DLD1 (cell line): ENCODE measurements around the gene SLCO3A1.

ENCODE experiments used
- in situ Hi-C: cut with HindIII; loops from 2 replicates; pipeline ENCODE4 v1.10.0; 2017; ENCODE audit warnings: low sequenced_read_pairs

SLCO3A1 gene

DNA sequence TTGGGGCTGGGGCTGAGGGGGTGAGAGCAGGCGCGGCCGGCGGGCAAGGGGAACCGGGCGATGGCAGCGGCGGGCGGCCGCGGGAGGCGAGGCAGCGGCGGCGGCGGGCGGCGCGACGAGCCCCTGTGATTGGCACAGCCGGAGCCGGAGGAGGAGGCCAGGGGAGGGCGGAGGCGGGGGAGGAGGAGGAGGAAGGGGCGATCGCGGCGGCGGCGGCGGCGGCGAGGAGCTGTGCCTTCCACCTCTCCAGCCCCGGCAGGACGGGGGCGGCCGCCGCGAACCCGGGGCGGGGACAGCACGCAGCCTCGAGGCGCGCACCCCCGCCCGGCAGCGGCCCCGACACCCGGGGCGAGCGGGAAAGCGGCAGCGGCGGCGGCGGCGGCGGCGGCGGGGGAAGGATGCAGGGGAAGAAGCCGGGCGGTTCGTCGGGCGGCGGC lies at the start of gene SLCO3A1:
TSS of gene SLCO3A1 (plus strand) at position 198 of the 437 bp plus-strand sequence.
- in situ Hi-C loops, result no loop called here

DNA sequence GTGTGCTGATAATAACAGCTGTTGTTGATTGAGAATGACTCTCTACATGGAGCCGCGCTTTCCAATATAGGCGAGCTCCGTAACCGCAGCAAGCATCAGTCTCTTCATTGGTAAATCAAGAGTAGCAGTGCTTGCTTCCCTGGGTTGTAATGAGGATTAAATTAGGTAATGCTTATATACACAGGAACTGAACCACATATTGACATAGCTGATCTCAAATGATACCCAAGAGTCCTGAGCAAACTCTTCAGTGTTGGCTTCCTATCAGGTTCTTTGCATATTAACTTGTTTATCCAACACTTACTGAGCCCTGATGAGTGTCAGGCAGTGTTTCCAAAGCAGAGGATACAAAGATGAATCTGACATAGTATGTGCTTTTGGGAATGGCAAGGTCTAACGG lies 46.4 kb upstream of the SLCO3A1 start:
- in situ Hi-C loops, result no loop called here

DNA sequence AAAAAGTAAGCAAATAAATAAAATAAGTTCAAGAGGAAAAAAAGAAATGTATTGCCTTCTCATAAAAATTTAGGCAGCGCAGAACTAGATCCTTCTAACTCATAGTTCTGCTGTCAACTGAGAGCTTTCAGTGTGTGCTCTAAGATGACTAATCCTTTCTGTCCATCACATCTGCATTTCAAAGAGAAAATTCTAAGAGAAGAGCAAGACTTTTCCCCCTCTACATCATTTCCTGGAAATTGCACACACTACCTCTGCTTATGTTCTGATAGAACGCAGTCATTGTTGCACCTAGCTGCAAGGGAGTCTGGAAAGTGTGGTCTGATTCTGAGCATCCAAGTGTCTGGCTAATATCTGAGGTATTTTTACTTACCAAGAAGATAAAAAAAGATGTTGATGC lies 39.6 kb upstream of the SLCO3A1 start:
- in situ Hi-C loops, result no loop called here

DNA sequence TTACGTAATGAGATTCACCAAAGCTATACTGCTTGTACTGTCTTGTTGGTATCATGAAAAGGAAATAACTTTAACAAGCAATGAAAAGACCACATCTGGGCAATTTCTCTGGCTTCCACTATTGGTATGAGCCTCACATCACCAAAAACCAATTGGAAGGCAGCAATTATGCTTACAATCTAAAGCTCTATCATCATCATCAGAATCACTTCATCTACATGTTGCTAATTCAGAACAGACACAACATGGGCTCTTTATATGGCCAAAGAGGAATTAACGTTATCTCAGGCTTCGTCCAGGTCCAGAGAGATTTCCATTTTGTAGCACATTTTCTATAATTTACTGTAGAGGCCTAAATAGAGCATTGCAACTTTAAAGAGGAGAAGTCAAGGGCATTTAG lies 36.6 kb upstream of the SLCO3A1 start:
- in situ Hi-C loops, result no loop called here

DNA sequence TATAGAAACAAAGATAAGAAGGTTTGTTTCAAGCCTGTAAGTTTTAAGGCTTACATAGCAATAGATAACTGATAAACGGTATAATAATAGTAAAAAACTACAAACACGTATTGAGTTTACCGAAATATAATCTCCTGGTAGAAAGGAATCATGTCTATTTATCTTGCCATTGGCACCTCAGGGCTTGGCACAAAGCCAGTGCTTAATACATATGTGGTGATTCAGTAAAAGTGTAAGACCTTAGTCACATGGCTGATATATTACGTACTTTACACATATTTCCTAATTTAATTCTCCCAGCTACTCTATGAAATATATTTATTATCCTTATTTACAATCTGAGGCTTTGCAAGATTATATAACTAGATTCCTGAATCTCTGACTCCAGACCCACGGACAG lies 32.0 kb upstream of the SLCO3A1 start:
- in situ Hi-C loops, result no loop called here

DNA sequence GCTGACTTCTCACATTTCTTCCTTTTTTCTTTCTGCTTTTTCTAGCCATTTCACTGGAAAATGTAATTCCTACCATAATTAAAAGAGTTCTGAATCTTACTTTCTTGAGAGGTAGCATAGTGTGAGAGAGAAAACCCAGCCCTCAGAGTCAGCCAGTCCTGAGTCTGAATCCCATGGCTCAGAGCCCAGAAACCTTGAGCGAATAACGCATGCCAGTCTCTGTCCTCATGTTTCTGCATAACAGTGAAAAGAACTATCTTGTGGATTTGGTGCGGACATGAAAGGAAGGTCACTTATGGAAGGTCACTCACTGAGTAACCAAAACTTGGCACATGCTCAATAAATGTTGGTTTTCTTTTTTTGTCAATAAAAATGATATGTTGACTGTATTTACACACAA lies 29.3 kb upstream of the SLCO3A1 start:
- in situ Hi-C loops, result no loop called here

DNA sequence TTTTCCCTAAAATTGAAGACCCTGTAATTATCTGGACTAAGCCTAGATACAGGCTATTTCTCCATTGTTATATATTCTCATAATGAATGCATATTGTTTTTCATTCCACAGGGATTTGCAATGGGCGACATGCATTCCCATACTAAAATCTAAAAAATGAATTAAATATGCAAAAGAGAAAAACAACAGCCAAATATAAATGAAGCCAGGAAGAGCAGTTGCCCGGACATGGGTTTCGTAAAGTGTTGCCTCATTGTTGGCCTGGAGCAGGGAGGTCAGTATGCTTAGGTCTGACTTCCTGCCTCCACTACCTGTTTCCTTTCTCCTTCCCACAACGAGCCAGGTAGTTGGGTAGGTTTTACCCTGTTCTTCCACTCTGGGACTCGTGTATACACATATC lies 27.1 kb upstream of the SLCO3A1 start:
- in situ Hi-C loops, result no loop called here

DNA sequence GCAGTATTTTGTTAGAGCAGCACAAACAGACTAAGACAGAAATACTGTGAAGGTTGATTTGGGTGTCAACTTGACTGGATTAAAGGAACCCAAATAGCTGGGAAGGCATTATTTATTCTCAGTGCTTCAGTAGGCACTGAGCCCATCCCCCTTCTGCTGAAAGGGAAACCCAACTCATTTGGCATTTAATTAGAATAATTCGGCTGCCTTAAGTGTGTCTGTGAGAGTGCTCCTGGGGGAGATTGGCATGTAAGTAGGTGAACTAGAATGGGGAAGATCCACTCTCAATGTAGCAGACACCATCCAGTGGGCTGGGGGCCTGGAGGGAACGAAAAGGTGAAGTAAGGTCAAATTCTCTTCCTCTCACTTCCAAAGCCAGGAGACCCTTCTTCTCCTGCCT lies 20.5 kb upstream of the SLCO3A1 start:
- in situ Hi-C loops, result no loop called here

DNA sequence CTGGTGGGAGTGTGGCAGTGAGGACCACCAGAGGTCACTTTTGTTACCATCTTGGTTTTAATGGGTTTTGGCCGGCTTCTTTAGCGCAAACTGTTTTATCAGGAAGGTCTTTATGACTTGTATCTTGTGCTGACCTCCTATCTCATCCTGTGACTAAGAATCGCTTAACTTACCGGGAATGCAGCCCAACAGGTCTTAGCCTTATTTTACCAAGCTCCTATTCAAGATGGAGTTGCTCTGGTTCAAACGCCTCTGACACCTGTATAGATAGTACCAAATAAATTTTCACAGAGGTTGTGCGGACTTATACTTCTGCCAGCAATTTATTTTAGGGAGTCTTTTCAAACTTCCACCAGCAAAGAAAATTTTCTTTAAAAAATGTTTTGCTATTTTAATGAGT lies 13.6 kb upstream of the SLCO3A1 start:
- in situ Hi-C loops, result no loop called here

DNA sequence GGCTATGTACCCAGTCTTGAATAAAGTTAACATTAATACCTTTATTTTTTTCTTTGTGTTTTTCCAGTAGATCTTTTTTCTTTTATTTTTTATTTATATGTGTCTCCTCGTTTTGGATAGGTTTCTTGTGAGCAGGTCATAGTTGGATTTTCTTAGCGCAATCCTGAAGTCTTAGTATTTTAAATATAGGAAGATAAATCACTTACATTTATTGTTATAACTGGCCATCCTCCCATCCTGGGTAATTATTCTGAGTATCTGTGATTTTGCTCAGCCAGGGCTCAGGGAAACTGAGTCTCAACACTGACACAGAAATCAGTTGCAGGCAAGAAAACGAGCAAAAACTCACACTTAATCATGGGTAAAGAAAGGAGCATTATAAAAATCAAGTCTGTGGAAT lies 11.6 kb upstream of the SLCO3A1 start:
- in situ Hi-C loops, result no loop called here

DNA sequence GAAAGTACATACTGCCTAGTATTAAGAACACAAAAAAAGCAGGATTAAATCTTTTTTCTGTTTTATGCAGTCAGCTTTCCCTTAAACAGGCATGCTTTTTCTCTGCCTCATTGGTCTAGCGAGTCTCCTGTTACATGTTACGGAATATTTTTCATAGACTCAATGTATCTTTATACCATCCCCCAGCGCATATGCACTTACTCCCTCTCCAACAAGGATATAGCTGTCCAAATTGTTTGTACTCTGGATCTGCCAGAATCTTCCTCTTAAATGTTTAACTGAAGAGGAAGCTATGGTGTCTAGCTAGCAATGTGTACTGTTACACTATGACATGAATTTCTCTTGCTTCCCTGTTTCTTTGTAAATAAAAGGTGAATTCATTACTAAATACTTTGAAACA lies 9.2 kb upstream of the SLCO3A1 start:
- in situ Hi-C loops, result no loop called here

DNA sequence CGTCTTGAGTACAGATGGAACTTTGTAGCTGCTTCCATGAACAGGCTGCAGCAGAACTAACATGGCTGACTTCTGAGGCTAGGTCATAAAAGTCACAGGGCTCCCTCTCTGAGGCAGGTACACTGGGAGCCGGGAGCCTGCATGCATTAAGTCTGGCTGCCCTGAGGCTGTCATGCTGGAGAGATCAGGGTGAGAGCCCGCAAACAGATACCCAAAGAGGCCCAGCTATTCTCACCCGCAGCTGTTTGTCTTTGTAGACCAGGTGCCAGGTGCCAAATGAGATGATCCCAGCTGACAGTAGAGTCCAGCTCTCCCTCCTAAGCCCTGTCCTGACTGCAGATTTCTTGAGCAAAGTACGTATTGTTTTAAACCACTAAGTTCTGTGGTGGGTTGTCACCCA lies 8.6 kb upstream of the SLCO3A1 start:
- in situ Hi-C loops, result no loop called here

DNA sequence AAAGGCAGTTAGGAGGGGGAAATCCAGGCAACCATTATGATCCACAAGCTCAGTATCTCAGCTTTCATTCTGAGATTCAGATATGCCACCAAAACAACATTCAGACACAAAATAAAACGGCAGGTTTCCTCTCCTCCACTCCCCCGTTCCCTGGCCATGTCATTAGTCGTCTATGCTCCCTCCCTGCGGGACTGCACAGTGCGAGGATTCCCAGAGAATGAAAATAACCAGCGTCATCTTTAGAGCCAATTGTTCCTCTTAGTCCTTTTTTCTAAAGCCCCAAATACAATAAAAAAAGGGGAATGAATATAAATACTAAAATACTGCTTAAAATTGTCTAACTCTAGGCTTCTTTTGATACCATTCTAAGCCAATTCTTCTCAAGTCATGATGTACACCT lies 7.8 kb upstream of the SLCO3A1 start:
- in situ Hi-C loops, result no loop called here

DNA sequence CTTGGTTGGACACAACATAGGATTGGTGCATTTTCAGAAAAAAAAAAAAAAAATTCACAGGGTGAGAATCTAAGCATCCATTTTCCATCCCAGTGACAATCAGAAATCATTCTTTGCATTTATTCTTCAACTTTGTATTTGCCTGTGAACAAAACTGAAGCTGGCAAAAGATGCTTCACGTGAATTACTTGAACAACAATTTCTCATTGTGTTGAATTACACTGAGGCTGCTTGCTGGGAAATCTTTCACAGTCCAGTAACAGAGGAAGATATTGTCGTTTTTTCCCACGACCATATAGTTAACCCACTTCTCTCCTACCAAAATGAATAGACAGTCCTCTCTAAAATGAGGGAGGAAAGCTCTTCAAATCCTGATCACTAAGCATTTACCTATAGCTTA lies 4.3 kb upstream of the SLCO3A1 start:
- in situ Hi-C loops, result no loop called here

DNA sequence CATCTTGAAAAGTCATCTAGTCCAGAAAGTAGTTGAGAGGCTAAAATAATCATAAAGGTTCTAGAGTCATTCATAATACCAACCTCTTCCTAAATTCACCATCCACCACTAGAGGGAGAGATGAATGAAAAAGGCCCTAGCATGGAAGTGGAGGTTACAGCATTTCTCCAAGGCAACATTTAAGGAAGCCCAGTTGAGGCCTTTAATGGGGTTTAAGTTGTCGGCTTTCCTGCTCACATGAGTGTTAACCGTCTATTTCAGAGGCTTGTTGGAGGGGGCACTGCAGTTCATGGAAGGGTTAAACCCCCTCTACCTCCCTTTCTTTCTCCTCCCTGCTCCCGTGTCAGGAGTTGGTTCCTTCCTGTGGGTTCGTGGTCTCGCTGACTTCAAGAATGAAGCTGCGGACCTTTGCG lies 3.8 kb upstream of the SLCO3A1 start:
- in situ Hi-C loops, result no loop called here

DNA sequence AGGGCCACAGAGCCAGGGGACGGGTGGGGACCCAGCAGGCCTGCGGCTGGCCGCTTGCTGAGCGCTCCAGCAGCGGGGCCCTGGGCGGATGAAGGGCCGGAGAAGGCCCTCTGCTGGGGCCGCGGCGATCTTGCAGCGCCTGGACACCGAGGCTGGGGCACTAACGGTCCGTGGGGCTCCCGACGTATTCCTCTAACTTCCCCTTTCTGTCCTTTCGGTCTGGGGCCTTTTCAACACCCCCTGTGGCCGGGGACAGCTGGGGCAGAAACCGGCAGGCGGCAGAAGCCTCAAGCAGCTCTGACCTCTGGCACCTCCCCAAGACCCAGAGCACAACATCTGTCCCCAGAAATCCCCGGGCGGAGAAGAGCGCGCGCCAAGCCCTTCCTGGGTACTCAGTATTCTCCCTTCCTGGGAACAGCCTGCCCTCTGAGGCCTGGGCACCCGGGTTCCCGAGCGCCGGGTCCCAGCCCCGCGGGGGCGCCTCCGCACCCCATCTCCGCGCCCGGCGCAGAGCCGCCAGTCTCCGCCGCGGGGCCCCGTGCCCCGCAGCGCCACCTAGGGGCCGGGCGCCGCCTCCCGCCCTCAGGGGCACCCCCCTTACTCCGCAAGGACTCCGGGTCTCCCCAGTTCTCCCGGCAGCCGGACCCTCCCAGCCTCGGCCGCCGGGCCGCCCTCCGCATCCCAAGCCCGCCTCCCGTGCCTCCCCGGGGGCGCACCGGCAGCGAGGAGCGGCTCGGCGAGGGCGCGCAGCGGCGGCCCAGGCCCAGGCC lies 582 bp upstream of the SLCO3A1 start:
- in situ Hi-C loops, result no loop called here

DNA sequence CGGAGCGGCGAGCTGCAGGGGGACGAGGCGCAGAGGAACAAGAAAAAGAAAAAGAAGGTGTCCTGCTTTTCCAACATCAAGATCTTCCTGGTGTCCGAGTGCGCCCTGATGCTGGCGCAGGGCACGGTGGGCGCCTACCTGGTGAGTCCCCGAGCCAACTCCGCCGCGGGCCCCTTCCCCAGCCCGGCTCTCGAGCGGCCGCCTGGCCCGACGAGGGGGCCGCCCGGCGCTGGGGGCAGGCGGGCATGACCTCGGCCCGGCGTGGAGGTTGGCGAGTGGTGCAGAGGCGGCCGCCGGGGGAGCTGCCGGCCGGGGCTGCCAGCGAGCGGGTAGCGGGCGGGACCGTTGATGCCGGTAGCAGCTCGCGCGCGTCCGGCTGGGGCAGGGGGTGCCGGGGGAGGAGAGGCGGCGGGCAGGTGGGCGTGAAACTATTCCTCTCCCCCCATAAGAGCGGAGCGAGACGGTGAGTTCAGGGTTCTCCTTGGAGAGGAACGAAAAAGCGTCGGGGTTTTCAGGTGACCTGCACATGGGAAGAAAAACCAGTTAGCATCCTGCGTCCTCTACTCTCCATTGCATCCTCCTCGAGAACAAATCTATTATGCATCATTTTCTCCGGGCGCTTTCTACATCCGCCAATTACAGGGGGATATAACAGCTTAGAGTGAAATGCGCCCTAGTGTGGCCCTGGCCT lies 585 bp downstream of the SLCO3A1 start:
- in situ Hi-C loops, result no loop called here

DNA sequence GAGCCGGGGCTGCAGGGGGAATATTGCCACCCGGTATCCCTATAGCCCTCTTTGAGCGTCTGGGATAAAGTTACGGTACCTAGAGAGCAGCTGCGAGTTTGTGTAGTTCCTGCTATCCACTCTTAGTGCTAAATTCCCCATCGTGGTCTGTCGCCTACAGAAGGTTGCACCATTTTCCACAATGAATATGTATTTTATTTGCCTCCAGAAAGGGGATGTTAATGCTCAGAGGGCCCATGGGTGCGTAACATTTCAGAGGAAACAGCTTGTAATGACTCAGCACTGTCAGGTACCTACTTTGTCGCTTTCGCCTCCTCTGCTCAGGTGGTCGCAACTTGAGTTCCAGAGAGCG lies 1.1 kb downstream of the SLCO3A1 start:
- in situ Hi-C loops, result no loop called here

DNA sequence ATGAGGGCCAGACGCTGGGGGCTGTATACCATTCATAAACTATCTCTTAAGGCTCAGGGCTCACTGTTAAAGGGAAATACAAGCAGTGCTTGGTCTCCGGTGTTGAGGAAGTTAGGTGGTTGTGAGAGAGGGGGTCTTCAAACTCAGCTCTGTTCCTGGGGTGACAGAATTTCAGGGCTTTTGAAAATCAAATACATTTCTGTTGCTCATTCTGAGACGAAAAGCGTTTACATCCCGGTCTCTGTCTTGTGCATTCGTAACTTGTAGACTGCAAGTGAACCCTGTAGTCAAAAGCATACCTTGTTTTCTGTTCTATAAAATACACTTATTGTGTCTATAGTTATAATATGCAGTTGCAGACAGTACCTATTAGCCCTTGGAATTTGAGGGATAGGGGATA lies 1.7 kb downstream of the SLCO3A1 start:
- in situ Hi-C loops, result no loop called here

DNA sequence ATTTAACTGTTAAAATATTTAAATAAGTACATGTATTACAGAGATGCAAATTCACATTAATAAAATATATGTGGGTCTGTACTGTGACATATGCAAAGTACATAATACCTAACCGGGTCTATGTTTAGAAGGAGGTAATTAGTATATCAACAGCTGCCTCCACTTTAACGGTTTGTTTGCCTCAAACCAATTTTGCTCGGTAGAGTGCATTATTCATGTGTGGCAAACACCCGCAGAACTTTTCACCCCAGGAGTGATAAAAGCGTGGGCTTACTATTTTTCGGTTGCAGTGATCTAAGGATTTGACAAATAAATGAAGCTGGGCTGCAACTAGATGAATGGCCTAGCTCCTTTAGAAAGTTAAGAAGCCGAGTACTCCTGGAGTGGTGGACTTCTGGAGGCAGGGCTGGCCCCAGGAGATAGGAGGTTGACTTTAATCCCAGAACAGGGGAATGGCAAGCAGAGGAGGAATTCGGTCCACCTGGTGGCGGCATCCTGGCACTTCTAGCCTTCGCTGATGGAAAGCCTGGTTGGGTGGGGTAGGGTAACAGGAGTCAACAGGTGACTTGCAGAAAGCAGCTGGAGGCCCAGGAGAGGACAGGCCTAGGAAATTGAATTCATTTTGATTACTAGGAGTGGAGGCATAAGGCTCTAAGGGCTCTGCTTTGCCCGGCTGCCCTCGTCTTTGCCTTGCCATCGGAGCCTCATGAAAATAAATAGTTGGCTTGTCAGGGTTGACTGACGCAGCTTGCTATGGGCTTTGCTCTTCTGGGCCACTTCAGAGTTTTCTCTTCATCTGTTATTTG lies 2.4 kb downstream of the SLCO3A1 start:
- in situ Hi-C loops, result no loop called here

DNA sequence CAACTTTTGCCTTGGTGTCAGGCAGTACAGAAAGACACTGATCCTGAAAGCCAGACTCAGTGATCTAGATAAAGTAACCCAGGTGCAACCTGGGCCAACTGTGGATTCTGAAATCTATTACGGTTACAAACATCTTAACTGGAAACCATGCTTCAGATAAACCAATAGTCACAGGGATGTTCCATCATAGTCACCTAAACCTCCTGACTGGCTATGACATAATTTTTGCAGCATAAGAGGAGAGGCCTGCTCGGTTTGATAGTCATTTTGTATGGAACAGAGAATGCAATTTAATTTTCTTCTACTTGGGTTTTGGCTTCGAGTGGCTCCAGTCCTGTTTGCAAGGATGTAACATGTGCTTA lies 3.7 kb downstream of the SLCO3A1 start:
- in situ Hi-C loops, result no loop called here

DNA sequence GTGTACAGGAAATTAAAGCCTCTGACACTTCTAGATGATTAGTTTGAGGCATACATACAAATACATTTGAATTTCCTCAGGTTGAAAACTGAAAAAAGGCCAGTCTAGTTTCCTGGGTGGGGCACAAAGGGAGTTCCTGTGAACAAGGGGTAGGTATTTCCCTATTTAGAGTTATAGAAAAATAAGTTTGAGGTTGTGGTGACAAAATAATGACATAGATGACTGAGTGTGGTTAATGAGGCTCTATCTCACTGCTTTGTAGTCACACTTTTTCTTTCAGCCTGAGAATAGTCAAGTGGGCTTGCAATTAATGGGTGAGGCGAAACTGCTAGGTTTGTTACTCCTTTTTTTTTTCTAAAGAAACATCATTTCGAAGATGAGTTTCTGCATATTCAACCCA lies 4.3 kb downstream of the SLCO3A1 start:
- in situ Hi-C loops, result no loop called here
